NCI-H446 (cell line): Measurements from ENCODE around the gene TUFT1.
"Not testable (repeated sequence)": the region's sequence is repeated elsewhere in the genome, so short reads cannot be mapped to it uniquely, and the experiment has no call there.

Experiments used
- DNase-seq, 2 experiments: peaks; one replicate each; lab custom pipeline; 2025; lab: John Stamatoyannopoulos, UW

Gene TUFT1

DNA sequence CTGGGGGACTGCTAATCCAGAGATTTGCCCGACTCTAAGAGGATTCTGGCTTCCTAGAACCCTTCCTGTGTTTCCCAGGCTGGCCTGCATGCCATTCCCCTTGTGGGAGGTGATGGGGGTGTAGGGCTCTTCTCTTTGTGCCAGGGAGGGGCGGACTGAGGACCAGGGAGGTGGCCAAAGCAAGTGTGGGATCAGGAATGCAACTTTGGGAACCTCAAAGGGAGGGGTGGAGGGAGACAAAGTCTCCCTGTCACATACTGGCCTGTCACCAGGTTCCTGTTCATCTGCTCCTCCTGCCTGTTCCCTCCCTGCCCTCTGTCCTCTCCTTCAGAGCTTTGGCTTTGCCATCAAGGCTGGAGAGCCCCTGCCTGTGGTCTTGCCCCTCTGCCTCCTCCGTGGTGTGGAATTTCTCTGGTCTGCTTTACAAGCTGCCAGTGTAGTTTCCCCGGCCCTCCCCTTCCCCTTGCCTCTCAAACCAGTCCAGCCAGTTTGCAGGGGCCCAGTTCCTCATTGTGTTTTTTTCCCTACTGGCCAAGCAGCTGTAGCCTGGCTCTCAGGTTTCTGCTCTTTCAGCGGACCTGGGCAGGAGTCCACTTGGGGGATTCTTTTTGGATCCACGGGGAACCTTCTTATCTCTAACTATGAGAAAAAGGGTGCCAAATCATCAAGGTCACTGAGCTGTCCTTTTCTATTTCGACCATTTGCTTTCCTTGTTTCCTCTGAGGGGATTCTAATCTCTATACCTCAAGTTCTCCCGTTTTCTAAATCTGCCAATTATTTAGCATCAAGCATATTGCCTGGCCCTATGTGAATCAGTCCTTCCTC lies 27.1 kb upstream of the TUFT1 start:
- DNase-seq: no peak

DNA sequence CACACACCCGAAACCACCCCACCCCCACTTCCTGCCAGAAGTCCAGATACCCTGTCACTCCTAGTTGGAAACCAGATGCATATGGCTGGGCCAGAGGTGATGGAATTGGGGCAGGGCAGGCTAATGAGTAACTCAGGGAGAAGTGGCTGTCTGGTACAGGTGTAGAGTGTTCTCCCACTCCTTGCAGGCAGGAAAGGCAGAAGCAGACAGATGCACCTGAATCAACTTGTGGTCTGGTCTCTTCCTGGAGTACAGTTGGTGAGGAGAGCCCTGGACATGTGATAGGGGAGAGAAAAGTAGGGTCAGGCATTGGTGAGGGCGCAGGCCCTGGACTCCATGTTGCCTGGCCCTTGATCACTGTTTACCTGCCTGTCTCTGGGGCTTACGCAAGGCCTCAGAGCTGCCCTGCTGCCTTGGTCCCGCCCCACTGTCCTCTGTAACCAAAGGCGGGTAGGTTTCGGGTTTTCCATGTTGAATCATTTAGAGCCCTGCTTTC lies 26.4 kb upstream of the TUFT1 start:
- DNase-seq: no peak

DNA sequence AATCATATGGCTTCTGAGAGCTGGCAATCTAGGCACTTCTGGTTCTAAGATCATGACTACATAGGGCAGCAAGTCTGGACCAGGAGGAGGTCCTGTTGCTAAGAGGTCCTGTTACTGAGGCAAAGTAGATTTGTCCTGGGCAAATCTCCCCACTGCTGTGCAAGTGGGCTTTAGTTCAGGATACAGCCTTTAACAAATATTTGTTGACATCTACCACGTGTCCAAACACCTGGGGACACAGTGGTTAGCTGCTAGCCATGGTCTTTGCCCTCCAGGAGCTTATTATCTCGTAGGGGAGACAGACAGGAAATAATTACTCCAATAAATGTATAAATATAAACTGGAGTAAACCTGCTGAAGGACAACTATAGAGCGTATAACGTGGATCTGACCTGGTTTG lies 25.7 kb upstream of the TUFT1 start:
- DNase-seq: no peak

DNA sequence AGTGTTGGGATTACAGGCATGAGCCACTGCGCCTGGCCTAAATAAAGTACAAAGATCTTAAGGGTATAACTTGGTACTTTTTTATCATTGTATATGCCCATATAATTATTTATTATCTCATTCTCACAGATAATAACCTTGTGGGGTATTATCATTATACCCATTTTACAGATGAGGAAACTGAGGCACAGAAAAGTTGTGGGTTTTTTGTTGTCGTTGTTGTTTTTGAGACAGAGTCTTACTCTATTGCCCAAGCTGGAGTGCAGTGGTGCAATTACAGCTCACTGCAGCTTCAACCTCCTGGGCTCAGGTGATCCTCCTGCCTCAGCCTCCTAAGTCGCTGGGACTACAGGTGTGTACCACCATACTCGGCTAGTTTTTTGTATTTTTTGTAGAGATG lies 24.8 kb upstream of the TUFT1 start:
- no peak for DNase-seq

DNA sequence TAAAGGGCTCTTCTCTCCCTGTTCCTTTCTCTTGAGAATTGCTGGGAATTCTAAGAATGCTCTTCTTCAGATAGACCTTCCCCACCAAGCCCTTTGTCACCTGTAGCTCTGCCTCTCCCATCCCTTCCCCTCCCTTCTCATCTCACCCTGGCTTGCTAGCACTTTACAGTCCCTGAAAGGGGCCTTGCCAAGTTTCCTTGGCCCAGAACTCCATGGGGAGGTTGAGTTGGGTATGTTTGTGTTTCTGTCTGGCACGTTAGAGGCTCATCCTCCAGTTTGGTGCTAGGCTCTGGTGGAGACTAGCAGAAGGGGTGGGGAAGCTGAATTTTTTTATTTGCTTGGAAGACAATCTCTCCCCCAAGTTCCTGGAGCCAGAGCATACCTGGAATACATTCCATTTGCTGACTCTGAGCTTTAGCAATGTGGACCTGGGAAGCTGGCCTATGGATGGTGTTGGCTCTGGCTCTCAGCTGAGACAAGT lies 24.0 kb upstream of the TUFT1 start:
- peak in 1 of 2 experiments; percentile 62 for DNase-seq

DNA sequence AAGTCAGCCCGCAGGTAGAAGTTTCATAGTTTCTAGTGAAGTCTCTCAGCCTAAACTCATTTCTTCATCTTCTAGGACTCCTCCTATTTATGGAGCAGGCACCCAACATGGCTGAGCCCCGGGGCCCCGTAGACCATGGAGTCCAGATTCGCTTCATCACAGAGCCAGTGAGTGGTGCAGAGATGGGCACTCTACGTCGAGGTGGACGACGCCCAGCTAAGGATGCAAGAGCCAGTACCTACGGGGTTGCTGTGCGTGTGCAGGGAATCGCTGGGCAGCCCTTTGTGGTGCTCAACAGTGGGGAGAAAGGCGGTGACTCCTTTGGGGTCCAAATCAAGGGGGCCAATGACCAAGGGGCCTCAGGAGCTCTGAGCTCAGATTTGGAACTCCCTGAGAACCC lies 21.7 kb upstream of the TUFT1 start:
- DNase-seq: no peak

DNA sequence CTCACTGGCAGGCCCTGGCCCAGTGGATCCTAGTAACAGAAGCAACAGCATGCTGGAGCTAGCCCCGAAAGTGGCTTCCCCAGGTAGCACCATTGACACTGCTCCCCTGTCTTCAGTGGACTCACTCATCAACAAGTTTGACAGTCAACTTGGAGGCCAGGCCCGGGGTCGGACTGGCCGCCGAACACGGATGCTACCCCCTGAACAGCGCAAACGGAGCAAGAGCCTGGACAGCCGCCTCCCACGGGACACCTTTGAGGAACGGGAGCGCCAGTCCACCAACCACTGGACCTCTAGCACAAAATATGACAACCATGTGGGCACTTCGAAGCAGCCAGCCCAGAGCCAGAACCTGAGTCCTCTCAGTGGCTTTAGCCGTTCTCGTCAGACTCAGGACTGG lies 21.2 kb upstream of the TUFT1 start:
- DNase-seq: no peak

DNA sequence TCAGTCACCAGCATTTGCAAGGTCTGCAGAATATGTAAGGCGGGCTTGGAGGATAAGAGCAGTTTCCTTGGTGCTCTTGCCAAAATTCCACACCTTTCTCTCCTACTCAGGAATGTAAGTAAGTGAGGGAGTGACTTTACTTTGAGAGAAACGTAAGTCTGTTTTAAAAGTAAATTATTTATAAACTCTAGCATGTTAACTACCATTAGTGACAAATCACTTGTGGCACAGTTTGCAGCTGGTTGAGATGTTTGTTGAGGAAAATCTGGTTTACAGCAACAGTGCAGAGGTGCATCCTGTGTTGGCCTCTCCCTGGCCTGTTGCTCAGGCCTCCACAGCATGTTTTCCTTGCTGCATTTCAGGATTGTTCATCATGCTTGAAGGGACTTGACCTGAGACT lies 20.4 kb upstream of the TUFT1 start:
- no peak for DNase-seq

DNA sequence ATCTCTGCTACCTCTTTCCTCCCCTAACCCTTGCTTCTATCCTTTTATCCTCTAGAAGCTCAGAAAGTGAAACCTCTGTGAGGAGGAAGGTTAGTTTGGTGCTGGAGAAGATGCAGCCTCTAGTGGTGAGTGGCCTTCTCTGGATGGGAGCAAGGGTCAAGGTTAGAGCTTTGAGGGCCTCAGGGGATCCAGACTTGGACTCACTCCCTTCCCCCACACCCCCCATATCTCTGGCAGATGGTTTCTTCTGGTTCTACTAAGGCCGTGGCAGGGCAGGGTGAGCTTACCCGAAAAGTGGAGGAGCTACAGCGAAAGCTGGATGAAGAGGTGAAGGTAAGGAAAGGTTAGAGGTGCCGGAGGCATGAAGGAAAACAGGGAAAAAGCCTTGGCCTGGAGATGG lies 19.8 kb upstream of the TUFT1 start:
- no peak for DNase-seq

DNA sequence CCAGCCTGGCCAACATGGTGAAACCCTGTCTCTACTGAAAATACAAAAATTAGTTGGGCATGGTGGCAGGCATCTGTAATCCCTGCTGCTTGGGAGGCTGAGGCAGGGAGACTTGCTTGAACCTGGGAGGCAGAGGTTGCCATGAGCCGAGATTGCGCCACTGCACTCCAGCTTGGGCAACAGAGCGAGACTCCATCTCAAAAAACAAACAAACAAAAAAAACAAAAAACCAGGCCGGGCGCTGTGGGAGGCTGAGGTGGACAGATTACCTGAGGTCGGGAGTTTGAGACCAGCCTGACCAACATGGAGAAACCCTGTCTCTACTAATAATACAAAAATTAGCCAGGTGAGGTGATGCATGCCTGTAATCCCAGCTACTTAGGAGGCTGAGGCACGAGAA lies 17.7 kb upstream of the TUFT1 start:
- not testable (repeated sequence) for DNase-seq

DNA sequence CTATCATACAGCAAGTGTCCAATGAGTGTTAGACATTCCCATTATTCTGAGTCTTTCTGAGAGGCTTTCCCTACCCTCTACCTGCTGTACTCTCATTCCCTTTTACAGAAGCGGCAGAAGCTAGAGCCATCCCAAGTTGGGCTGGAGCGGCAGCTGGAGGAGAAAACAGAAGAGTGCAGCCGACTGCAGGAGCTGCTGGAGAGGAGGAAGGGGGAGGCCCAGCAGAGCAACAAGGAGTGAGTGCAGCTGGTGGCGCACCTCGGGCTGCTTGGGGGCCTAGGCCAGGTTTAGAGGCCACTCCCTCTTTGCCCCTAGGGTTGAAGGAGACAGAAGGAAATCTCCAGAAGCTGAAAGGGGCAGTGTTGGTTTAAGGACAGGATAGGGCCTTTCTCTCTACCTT lies 16.8 kb upstream of the TUFT1 start:
- no peak for DNase-seq

DNA sequence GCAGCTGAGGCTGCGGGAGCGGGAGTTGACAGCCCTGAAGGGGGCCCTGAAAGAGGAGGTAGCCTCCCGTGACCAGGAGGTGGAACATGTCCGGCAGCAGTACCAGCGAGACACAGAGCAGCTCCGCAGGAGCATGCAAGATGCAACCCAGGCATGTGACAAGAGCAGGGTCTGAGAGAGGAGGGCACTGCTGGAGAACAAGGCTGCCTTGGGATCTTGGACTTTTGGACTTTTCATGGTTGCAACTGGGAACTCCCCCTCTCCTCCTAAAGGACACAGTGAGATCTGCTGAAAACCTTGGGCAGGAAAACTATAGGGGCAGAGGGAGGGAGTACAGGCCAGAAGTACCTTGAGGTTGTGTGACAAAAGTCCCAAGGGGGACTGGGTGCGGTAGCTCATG lies 15.4 kb upstream of the TUFT1 start:
- no peak for DNase-seq

DNA sequence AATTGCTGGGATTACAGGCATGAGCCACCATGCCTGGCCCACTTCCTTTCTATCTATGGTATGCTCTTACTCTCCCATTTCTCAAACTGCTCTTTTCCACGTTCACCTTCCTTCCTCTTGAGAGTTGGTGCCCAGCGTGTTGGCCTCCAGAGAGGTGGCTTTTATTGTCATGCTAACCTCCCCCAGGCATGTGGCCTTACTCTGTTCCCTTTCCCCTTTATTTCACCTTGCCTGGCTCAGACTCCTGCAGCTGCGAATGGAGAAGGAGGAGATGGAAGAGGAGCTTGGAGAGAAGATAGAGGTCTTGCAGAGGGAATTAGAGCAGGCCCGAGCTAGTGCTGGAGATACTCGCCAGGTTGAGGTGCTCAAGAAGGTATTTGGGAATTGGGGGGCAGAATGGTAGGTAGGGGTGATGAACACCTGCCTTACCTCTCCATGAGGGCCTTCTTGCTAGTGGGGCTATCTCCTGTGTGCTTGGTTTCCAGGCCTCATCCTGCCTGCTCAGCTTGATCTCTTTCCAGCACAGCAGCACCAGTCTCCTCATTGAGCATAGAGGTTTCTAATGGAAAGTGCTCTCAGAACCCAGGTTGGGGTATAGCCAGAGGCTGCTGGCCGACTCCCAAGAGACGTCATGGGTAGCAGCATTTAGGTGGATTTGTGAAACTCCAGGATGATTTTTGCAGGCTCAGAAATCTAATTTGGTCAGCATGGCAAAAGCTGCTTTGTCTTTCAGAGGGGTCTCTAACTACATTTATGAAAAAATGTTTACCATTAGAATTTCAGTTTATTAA lies 13.2 kb upstream of the TUFT1 start:
- DNase-seq: no peak

DNA sequence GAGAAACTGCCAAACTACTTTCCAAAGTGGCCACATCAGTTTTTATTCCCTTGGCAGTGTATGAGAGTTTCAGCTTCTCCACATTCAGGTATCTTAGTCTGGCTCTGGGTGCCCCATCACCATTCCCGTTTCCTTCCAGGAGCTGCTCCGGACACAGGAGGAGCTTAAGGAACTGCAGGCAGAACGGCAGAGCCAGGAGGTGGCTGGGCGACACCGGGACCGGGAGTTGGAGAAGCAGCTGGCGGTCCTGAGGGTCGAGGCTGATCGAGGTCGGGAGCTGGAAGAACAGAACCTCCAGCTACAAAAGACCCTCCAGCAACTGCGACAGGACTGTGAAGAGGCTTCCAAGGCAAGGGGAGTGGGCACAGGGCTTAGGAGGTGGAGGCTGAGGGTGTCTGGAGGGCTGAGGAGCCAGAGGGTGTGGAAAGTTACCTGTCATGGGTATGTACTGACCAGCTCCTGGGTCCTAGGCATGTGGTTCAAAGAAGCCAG lies 10.9 kb upstream of the TUFT1 start:
- DNase-seq: no peak

DNA sequence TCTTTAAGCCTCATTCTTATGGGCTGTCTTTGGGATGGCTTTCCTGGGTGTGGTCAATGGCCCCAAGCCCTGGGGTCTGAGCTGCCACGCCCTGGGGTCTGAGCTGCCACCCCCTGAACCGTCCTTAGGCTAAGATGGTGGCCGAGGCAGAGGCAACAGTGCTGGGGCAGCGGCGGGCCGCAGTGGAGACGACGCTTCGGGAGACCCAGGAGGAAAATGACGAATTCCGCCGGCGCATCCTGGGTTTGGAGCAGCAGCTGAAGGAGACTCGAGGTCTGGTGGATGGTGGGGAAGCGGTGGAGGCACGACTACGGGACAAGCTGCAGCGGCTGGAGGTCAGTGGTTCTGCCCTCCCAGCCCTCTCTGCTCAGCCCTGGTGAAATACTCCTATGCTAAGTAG lies 10.3 kb upstream of the TUFT1 start:
- DNase-seq: no peak

DNA sequence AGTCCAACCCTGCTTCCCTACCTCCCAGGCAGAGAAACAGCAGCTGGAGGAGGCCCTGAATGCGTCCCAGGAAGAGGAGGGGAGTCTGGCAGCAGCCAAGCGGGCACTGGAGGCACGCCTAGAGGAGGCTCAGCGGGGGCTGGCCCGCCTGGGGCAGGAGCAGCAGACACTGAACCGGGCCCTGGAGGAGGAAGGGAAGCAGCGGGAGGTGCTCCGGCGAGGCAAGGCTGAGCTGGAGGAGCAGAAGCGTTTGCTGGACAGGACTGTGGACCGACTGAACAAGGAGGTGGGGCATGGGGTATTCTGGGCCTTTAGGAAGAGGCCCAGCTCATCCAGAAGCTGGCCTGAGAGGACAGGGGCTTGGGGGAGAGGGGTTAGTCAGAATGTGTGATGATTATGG lies 9.6 kb upstream of the TUFT1 start:
- no peak for DNase-seq

DNA sequence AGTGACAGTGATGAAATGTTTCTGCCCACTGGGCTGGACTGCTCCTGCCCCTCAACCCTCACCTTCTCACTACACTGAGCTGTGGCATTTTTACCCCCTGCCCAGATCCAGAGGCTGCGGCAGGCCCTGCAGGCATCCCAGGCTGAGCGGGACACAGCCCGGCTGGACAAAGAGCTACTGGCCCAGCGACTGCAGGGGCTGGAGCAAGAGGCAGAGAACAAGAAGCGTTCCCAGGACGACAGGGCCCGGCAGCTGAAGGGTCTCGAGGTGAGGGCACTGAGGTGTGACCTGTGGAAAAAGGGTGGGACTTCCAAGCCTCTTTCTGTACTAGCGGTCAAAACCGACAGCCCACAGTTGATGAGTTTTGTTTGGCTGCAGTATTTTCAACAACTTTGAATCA lies 6.2 kb upstream of the TUFT1 start:
- no peak for DNase-seq

DNA sequence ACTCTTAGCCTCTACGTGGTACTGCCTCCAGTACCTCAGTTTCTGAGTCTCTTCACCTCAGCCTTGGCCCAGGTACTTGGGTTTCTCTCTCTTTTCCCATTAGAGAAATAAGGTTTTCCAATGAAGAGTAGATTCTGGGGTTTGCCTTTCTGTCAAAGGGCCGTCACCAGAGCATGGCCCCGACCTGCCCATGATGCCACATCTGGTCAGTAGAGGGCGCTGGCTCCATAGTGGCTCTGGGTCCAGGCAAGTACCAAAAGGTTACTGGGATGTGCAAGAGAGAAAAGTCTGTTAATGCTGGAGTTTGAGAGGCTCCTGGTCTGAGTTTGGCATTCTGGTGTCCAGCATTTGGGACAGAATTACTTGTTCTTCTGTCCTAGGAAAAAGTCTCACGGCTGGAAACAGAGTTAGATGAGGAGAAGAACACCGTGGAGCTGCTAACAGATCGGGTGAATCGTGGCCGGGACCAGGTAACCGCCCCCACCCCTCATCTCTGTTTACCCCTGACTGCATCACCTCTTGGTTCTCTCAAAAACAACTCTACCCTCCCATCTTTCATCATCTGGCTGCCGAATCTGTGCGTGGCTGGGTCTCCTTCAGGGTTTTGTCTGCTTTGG lies 5.3 kb upstream of the TUFT1 start:
- peak; percentile 19 to 75 for DNase-seq

DNA sequence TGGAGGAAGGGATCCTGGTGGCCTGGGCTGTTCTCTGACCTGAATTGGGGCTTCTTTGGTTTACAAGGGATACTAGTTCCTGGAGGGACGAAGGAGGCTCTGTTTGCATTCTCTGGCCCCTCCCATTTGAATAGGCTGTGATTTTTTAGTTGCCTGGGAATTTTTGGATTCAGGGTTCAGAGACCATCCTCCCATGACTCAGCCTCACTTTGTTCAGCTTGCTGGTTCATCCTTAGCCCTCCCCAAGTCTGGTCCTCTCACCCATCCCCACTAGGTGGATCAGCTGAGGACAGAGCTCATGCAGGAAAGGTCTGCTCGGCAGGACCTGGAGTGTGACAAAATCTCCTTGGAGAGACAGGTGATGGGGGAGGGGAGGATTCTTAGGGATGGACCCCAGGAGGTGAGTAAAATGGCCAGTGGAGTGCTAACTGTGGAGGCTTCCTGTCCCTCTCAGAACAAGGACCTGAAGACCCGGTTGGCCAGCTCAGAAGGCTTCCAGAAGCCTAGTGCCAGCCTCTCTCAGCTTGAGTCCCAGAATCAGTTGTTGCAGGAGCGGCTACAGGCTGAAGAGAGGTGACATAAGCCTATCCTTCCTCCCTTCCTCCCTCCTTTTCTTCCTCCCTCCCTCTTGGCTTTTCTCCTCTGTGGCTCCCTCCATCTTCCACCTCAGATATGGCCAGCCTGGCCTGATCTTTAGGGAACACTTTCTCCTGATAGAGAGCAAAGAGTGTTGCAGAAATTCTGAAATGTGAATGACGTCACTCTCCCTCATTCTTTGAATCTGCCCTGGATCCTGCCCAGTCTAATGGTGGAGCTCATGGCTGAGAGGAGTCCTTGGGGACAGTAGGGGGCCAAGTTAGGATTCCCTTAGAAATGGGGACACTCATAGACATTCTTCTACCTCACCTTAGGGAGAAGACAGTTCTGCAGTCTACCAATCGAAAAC lies 4.5 kb upstream of the TUFT1 start:
- no peak for DNase-seq

DNA sequence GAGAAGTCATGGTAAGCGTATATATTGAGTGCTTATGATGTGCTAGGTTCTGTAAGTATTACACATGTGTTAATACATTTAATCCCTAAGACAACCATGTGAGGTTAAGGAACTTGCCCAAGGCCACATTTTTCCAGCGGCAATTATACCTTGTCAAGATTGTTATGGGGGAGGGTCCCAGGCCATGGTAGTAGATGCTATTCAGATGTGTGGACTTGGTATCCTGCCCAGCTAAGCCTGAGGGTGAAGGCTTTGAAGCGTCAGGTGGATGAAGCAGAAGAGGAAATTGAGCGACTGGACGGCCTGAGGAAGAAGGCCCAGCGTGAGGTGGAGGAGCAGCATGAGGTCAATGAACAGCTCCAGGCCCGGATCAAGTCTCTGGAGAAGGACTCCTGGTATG lies 3.6 kb upstream of the TUFT1 start:
- no peak for DNase-seq

DNA sequence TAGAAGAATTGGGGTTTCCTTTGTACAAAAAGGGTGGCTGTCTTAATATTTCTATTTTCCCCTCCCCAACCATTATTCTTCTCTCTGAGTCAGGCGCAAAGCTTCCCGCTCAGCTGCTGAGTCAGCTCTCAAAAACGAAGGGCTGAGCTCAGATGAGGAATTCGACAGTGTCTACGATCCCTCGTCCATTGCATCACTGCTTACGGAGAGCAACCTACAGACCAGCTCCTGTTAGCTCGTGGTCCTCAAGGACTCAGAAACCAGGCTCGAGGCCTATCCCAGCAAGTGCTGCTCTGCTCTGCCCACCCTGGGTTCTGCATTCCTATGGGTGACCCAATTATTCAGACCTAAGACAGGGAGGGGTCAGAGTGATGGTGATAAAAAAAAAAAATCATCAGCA lies 3.0 kb upstream of the TUFT1 start:
- no peak for DNase-seq
